ENCODE measurements around the gene PBX2.
A peak's percentile ranks its signal among the peaks of the same experiment; 100 is the strongest.

Gene PBX2

GRCh38 chr6:32175322-32175710, 14.7 kb downstream of the PBX2 start:
- DNase-seq: no peak

- DNase-seq: no peak
These were observed 15.6 kb downstream of the PBX2 start for GRCh38 chr6:32174416-32174815.

GRCh38 chr6:32173051-32173727, 16.8 kb downstream of the PBX2 start:
- DNase-seq: no peak

- no peak for DNase-seq
These were observed 18.8 kb downstream of the PBX2 start for GRCh38 chr6:32171234-32171633.

DNA sequence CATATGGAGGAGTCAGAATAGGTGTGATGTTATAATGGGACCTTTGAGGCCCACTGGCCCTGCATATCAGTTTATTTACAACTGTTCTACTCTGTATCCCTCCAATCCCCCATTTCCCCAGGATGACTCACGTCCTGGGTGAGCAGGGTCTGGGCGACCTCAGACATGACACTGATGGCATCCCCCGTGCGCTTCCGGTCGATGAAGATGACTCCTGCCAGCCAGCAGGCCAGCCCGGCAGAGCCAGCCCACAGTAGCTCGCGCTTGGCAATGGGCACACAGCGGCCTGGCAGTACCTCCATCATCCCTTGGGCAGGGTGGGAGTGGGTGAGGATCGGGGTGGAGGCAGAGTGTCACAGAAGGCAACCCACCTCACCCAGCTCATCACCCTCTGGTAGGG, 19.7 kb downstream of the PBX2 start:
- no peak for DNase-seq

GRCh38 chr6:32168807-32169591, 21.0 kb downstream of the PBX2 start:
- DNase-seq: no peak

- no peak for DNase-seq
These were observed 21.7 kb downstream of the PBX2 start for GRCh38 chr6:32168350-32168749.

GRCh38 chr6:32167761-32168262, 22.2 kb downstream of the PBX2 start:
- DNase-seq: no peak

- no peak for DNase-seq
These were observed 22.7 kb downstream of the PBX2 start for GRCh38 chr6:32167154-32167760.

DNA sequence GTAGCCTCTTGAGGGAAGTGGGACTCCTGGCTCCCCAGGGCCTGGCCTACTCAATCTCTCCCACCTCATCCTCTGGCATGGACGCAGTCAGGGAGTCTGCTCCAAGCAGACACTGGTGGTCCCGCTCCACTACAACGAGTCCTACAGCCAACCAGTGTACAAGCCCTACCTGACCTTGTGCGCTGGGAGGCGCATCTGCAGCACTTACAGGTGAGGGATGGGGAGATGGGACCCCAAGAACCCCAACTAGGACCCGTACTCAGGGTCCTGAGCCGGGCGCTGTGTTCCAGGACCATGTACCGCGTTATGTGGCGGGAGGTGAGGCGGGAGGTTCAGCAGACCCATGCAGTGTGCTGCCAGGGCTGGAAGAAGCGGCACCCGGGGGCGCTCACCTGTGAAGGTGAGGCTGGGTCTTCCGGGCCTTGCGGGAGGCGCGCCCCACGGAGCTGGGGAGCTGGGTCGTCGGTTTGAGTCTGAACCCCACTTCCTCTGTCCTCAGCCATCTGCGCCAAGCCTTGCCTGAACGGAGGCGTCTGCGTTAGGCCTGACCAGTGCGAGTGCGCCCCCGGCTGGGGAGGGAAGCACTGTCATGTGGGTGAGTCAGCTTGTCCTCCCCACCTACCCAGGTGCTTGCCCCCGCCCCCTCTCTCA, 23.5 kb downstream of the PBX2 start:
- peak in 1 of 56 donors; percentile 50 for DNase-seq

DNA sequence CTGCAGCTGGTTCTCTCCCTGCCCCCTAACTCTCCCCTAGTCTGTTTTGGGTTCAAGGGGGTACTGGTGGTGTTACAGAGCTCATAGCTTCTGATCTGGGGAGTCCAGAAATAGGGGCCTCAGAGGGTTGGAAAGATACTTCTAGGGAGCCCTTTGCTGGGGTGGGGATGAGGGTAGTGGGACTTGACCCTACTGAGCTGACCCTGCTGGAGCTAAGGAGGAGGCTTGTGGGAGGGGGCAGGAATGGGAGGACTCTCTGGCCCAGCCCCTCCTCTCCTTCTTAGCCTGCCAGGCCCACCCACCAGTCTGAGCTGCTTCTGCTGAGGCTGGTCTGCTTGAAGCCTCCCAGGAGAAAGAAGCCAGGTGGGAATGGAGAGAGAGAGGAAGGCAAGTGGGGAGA, 25.7 kb downstream of the PBX2 start, which contains the start of gene EGFL8:
Gene EGFL8 (plus strand): TSS at position 301 of the 400 bp plus-strand sequence. CDS start 1,571 bp downstream, outside the sequence.
- DNase-seq: no peak

GRCh38 chr6:32163559-32164258, 26.3 kb downstream of the PBX2 start:
- peak in 10 of 56 donors; percentile 17 to 63 (median 37) for DNase-seq

DNA sequence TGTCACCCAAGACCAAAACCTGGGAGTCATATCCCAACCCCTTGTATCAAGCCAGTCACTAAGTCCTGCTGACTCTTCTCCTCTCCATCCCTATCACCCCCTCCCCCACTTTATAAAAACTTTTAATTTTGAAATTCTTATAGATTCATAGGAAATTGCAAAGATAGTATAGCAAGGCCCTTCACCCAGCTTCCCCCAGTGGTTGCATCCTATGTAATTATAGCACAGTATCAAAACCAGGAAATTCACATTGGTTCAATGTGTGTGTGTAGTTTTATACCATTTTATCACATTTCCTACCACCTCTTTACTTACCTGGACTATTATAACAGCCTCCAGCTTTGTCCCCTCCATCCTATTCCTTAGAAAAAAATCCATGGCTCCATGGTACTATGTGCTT, 31.9 kb downstream of the PBX2 start:
- DNase-seq: no peak

DNA sequence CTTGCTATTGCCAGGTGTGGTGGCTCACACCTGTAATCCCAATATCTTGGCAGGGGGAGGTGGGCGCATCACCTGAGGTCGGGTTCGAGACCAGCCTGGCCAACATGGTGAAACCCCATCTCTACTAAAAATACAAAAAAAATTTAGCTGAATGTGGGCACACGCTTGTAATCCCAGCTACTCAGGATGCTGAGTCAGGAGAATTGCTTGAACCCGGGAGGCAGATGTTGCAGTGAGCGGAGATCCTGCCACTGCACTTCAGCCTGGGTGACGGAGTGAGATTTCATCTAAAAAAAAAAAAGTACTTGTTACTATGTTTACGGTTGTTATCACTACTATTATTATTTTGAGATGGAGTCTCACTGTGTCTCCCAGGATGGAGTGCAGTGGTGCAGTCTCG, 33.1 kb downstream of the PBX2 start:
- no peak for DNase-seq

DNA sequence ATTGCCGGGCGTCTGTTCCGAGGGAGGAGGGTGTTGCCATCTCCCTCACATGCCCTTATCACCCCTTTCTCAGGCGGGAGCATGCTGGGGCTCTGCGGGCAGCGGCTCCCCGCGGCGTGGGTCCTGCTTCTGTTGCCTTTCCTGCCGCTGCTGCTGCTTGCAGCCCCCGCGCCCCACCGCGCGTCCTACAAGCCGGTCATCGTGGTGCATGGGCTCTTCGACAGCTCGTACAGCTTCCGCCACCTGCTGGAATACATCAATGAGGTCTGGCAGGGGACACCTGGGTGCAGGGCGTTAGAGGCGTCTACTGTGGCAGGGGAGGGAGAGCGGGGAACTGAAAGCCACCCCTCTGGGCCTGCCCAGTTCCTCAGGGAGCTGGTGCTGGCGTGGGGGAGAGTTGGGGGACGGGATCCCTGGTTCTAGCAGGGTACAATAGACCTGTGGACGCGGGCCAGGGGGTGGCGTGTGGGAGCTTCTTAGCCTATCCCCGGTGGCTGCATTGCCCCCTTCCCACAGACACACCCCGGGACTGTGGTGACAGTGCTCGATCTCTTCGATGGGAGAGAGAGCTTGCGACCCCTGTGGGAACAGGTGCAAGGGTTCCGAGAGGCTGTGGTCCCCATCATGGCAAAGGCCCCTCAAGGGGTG, 35.4 kb downstream of the PBX2 start:
- DNase-seq: peak in 36 of 56 donors; percentile 34 to 77 (median 56)

GRCh38 chr6:32153564-32154513, 36.2 kb downstream of the PBX2 start, which contains the start of gene PPT2:
TSS of gene PPT2 (plus strand) at chr6:32154141. CDS start at chr6:32154595, 454 bp downstream.
- DNase-seq: peak in 54 of 56 donors; percentile 60 to 93 (median 84)

- DNase-seq: peak in 13 of 56 donors; percentile 10 to 63 (median 49)
These were observed 37.0 kb downstream of the PBX2 start for GRCh38 chr6:32152769-32153563.

All from amygdala (tissue), 56 donors.